Body of pancreas (tissue), 4 donors: Measurements from ENCODE around the gene UQCRFS1.

Source experiments
- CTCF ChIP-seq, 7 experiments: fragments of 450-650 bp in 4 of 7; fragments of 200-600 bp in 3 of 7; sonication (generic) in 3 of 7; IDR thresholded peaks; one replicate each; pipeline ENCODE4 v1.5.1; 2016 to 2019; ENCODE audit warnings: antibody characterized with exemption in 7 of 7
- POLR2A ChIP-seq, 3 donors: fragments of 450-650 bp; IDR thresholded peaks; one replicate each; pipeline ENCODE4 v1.6.1; 2016; ENCODE audit warnings: antibody characterized with exemption in 3 of 3, mild to moderate bottlenecking in 2 of 3

GRCh38 chr19:29216021-29216420 lies 3.1 kb upstream of the UQCRFS1 start:
- no peak for TF ChIP-seq POLR2A (IDR thresholded peaks at IDR 0.05)
- TF ChIP-seq CTCF (IDR thresholded peaks at IDR 0.05) = no peak
